Hepatic stellate cell (primary cell): ENCODE results near the gene LANCL1.
"Not testable (repeated sequence)": the region's sequence is repeated elsewhere in the genome, so short reads cannot be mapped to it uniquely, and the experiment has no call there.

Source experiments
- DNase-seq: peaks from one replicate; pipeline ENCODE4 v3.0.0; 2011; ENCODE audit warnings: low spot score

LANCL1 gene

DNA sequence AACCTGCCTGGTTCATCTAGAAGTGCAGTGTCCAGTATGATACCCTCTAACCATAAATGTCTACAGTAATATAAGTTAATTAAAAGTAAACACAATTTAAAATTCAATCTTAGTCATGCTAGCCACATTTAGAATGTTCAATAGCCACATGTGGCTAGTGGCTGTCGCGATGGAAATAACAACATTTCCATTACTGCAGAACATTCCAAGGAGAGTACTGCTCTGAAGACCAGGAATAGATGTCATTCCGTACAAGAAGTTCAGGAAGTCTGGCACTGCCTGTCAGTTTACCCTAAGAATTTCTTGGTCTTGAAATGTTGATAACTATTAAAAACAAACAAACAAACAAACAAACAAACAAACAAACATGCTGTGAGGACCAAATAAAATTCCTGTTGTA lies 17.2 kb downstream of the LANCL1 start:
- DNase-seq = no peak

DNA sequence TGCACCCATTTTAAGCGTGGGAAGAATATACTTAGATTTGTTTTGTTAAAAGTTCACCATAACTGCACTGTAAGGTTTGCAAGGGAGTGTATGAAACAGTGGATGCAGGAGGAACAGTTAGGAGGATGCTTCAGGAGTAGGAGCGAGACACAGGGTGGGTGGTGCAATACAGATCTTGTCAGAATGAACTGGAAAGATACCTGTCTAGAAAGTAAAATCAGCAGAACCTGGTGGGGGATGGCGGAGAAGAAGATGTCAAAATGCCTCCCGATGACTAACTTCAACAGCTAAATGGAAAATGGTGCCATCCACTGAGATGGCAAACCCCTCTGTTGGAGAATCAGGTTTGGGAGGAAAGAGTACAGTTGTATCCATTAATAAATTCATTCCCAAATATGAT lies 18.2 kb downstream of the LANCL1 start:
- no peak for DNase-seq

DNA sequence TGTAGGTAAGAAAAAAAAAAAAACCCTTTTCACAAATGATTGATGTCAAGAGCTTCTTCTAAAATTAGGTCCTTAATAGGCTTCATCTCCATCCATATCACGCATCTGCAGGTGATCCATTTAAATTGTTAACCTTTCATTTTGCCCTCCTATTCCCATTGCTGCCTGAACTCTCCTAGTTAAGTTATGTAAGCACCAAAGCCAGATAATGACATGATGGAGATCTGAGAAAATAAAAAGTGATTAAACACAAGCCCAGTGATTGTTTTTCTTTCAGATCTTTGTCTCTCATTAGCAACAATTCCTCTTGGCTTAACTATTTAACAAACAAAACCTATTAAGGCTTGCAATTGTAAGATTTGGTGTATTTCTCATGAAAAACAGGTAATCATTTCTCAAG lies 20.0 kb downstream of the LANCL1 start:
- no peak for DNase-seq

DNA sequence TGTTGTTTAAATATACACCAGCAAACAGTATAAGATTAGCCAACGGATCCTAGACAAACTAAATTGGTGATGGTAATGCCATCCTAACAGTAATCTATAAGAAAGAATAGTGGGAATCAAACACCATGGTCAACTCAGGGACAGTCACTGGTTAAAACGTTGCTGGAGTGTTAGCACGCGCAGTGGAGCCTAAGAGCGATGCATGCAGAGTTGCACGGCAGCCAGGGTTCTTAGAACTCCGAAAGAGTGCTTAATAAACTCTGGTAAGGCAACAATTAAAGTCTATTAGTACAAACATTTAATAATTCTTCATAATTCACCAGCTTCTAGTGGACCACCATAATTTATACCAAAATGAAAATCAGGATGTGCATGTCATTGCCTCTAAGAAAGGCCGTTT lies 22.2 kb downstream of the LANCL1 start:
- no peak for DNase-seq

DNA sequence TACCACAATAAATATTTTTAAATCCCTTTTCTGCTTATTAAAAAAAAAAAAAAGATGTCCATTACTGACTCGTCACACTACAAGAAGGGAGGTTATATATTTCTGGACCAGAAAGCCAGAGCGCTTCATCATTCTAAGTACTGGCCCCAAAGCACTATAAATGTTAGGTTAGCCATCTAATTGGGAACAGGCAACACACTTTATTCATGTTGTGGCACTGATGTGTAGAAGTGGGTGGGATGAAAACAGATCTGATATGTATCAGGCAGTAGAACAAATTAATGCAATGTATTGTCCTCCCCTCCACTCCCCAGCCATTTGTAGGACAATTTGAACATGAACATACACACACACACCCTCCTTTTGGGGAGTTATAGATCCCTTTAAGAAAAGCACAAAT lies 24.4 kb downstream of the LANCL1 start:
- no peak for DNase-seq

DNA sequence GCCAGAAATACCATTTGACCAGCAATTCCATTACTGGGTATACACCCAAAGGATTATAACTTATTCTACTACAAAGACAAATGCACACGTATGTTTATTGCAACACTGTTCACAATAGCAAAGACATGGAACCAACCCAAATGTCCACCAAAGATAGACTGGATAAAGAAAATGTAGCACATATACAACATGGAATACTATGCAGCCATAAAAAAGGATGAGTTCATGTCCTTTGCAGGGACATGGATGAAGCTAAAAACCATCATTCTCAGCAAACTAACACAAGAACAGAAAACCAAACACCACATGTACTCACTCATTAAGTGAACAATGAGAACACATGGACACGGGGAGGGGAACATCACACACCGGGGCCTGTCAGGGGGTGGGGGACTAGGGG lies 25.6 kb downstream of the LANCL1 start:
- DNase-seq = not testable (repeated sequence)

DNA sequence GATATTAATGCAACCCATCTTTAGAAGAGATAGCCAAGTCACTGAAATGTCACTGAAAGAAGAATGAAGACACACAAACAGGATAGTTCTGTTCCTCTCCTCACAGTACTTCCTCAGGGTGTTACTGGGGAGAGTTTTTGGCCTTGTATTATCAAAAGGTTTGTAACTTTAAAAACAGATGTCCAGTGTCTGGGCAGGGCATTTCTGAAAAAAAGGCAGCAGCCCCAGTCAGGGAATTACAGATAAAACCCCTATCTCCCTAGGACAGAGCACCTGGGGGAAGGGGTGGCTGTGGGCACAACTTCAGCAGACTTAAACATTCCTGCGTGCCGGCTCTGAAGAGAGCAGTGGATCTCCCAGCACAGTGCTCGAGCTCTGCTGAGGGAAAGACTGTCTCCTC lies 30.8 kb downstream of the LANCL1 start:
- DNase-seq = no peak

DNA sequence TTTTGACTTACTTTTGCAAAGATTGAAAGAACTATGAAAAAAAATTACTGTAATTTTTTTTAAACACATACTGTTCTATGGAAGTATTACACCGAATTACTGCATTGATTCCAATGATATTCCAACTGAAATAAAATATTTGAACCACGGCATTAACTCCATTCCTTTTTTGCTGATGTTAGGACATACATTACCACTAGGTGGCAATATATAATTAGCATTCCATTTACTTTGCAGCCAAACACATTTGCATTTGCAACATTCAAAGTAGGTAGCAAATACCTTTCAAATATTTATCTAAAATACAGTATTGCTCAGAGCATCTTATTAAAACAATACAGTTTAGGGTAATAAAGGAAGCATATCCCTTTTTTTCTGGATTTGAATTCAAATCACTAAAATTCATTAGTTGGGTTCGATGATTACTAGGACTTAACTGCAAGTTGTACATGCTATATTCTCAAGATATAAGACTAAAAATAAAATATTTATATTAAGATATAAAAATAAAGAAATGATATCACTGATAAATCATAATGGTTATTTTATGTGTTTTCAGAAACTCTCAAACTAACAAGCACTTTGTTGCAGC lies 31.3 kb downstream of the LANCL1 start:
- no peak for DNase-seq

DNA sequence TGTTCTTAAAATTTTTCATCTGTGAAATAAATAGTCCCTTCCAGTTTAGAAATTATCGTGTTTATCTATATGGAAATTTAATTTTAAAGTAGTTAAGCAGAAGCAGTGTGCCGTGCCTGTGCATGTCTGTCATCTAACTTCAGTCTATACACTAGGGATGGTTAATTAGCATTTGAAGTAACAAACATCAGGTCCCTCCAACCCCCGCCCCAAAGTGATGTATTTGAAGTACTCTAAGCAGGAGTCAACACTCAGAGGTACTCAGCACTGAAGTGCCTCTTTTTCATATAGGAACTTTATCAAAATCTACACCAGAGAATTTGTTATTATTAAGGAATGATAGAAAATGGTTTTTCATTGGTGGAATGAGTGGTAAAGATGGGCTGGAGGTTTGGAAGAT lies 33.0 kb downstream of the LANCL1 start:
- DNase-seq = no peak

DNA sequence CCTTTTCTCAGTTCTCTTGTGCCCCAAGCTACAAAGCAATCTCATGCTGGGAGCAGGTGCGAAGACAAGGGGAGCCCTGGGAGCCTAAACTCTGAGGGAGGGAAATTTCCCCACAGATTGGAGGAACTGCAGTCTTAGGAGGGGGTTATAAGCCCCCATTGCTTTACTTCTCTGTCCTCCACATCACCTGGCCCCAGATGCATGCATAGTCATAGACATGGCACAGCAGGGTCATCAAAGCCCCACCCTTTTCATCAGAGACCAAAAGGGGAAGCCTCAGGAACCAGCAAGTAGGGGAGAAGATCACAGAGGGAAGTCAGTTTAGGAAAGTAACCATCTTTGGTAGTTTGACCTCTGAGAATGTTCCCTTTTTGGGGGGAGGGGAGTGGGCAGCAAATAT lies 33.7 kb downstream of the LANCL1 start:
- DNase-seq = no peak

DNA sequence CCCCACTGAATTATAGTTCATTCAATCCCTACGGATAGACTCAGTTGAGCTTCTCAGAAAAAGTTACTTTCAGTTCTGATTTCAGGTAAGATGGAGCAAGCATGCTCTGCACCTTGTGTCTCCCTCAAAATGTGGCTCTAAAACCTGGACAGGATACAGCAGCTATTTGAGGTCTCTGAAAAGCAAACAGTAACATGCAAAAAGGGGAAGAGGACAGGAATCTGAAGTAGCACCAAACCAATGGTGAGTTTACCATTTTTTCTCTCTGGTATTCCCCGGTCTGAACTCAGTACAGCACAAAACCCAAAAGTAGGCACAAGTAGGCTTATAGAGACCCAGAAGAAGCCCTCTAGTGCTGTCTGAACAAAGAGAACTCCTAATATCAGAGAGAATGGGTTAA lies 34.1 kb downstream of the LANCL1 start:
- DNase-seq = no peak

DNA sequence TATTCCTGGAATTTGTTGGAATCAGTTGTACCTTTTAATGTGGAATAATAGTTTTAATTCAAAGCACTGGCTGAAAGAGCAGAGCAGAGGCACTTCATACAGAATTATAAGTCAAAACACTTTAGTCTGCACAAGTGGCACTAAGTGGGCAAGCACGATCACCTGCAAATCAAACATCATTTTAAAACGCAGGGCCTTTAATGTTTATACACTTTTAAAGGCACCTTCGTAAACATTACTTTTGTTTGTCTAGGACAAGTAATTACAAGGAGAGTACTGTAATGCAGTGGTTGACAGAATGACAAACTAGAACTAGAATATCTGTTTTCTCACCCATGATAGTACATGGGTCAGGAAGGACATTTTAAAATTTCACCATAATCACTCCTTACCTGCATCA lies 36.4 kb downstream of the LANCL1 start:
- DNase-seq = no peak

DNA sequence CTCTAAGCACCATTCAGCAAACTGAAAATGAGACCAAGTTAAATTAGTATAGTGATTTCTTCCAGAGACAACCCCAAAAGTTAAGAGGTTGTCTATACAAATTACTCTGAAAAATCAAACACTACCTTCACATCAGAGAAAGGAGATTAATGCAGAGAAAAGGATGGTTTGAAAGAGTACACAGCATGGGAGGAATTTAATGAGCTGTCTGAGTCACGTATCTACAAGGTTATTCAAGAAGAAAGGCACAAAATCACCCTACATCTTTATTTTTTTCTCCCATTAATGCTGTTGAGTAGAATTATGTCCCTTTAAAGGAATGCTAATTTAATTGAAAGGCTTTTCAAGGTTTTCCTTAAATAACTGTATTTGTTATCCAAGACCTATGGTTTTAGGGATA lies 41.1 kb downstream of the LANCL1 start:
- no peak for DNase-seq

DNA sequence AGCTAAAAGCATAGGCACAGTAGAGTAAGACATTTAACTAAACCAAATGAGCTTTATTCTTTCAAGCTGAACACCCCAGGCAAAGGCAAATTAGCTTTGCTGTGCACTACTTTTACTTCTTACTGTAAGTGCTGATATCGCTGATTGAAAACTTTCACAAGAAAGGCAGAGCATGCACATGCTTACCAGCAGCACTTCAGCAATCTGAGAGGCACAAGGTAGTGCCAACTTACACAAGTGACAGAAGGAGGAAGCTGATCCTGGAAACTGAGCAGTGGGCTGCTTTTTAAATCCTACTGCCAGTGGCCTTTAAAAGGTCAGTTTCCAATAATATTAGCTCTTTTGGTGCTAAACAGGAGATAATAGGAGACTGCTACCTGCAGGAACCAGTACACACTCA lies 43.9 kb downstream of the LANCL1 start:
- no peak for DNase-seq

DNA sequence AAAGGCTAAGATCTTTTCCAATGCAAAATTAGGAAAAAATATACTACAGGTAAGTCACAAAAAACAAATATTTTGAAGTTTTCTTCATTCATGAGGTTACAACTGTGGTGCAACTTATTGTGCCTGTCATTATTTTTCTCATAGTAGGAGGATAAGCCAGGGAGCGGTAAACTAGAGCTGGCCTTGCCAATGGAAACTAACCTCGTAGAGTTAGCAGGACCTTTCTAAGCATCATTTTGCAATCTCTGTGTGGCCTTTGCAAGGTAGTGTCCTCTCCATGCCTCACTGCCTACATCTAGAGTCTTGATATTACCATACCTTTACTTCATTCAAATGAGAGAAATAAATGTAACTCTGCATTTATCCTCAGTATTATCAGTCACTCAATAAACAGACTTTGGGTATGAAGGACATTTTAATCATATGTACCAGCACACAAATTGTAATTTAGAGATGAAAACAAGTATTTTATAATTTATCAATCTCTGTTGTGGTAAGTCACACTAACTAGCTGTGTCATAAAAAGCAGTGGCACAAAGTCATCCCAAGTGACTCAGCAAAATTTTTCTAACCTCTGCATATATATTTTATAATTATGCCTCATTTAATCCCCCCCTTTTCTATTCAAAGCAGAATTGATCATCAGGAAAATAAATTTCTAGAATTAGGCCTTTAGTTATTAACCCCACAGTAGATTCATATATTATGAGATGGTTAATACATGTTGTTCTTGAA lies 47.0 kb downstream of the LANCL1 start:
- no peak for DNase-seq

DNA sequence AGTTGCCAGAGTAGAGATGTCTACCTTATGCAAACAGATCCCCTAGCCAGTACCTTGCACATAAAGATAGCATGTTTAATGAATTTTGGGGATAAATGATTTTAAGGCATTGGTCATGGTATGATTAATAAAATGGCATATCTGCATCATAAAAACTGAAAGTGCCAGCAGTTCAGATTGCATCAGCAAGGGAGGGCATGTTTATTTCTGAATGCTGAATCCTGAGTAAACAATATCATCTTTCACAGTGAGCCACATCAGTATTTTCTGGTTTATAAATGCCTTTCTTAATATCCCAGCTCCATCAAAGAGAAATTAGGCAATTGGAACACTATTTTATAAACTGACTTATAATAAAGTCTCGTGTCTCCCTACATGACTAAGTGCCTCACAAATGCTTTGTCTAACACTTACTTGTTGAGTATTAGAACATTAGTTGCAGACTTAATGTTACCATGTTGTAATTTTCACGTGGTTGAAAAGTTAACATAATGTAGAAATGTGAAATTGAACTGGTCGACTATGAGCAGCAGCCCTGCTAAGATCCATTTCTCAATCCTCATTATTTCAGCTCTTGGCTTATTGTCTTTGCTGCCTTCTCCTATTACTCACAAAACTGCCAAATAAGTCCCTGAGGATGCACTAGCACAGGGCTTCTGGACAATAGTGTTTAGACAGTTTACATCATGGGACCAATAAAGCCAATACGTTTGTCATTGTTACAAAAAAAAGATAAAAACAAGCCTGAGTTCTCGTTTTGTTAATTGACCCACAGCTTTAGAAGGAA lies 48.0 kb downstream of the LANCL1 start:
- DNase-seq = no peak

DNA sequence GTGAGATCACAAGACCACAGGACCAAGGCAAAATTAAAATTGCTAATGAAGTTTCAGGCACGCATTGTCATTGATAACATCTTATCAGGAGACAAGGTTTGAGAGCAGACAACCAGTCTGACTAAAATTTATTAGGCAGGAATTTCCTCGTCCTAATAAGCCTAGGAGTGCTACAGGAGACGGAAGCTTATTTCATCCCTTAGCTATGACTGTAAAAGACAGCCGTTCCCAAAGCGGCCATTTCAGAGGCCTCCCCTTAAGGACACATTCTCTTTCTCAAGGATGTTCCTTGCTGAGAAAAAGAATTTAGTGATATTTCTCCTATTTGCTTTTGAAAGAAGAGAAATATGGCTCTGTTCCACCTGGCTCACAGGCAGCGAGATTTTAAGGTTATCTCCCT lies 49.2 kb downstream of the LANCL1 start:
- DNase-seq = not testable (repeated sequence)

DNA sequence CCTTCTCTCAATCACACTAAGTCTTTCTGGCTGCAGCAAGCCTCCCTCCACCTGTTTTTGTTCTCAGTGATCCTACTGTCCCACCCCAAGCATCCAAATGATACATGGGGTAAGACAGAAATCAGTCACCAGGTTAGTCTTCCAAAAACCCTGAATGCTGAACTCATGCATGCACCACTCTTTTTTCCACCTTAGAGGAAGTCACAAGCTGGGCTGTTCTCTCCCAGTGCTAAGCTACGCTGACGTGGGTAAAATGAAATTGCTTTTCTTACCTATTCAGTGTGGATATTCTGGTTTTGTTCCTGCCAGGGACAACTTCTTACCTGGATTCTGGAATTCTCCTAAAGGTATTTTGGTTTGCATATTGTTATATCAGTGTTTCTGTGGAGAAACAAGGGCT lies 54.2 kb downstream of the LANCL1 start:
- DNase-seq = no peak

DNA sequence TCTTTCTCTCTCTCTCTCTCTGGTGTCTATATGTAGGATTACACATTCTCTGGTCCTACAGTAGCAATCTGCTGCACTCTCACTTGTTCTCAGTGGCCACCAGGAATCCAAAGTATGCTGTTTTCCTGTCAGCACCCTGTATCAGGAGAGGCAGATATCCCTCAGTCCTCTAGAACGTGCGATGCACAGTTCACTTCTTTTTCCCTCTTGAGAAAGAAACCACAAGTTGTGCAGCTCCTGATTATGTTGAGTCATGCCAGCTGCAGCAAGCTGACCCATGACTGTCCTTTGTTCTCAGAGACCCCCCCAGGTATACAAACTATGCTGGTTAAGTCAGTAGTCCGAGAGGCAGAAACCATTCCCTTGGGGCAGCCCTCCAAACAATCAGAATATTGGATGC lies 54.6 kb downstream of the LANCL1 start:
- peak; percentile 8 for DNase-seq

DNA sequence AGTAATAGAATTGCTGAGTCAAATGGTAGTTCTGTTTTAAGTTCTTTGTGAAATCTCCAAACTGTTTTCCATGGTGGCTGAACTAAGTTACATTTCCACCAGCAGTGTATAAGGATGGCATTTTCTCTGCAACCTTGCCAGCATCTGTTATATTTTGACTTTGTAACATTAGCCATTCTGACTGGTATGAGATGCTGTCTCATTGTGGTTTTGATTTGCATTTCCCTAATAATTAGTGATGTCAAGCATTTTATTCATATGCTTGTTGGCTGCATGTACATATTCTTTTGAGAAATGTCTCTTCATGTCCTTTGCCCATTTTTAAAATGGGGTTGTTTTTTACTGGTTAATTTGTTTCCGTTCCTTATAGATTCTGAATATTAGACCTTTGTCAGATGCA lies 63.9 kb downstream of the LANCL1 start:
- no peak for DNase-seq

DNA sequence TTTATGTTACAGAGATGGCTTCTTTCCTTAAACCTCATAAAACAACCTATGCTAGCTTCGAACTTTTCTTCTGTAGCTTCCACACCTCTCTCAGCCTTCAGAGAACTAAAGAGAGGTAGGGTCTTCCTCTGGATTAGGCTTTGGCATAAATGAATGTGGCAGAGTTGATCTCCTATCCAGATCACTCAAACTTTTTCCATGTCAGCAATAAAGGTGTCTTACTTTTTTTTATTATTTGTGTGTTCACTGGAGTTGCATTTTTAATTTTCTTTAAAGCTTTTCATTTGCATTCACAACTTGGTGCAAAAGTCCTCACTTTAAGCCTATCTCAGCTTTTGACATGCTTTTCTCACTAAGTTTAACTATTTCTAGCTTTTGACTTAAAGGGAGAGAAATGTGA lies 66.0 kb downstream of the LANCL1 start:
- DNase-seq = no peak

DNA sequence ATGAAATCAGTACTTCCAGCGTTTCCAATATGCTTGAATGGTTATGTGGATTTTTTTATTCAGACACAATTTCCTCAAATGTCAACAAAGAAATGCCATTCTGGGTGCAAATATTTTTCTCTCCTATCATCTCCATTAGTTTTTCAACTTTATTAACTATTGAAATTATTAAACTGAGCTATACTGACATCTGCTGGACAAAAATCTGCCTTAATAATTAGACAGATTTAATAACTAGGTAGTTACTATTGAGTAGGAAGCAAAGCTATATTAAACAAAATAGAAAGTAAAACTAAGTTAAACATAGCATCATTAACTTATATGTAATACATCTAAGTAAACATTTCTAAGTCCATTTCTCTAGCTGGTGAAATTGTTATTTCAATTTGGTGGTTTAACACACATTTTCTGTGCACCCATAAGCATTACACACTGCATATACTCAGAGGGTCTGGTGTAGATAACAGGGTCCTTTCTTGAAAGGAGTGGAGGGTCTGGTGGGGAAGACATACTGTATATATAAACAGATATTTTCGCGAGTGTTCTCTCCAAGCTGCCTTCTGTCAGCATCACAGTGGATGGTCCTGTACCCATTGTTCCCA lies 77.0 kb downstream of the LANCL1 start:
- DNase-seq = no peak

DNA sequence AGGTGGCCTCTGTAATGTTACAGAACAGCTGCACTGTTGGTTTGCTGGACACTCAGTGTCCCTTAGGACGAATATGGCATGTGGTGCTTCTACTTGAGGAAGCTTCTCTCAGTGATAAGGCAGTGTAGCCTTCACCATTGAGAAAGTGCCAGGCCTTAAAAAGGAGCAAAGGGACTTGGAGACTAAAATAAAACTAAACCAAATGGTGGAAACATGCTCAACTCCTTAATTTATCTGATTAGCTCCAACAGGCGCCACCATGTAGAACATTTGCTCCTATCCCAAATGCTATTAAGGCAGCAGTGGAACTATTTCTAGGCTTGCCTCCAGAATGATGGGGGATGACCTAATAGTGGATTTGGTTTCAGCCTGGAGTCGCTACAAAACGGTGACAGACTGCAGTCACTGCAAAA lies 84.1 kb downstream of the LANCL1 start:
- no peak for DNase-seq
